ENCODE results near the gene HMGCLL1.

Gene HMGCLL1

GRCh38 chr6:55578537-55579363, at the start of gene HMGCLL1:
Gene HMGCLL1 (minus strand): TSS chr6:55579192. CDS start chr6:55579055, 137 bp downstream.
- no peak for DNase-seq (ENCODE audit: extremely low spot score)
- ChIA-PET CTCF (interaction anchor here (1.4 kb wide), 1 partner anchor 9 kb away, joined by 3 read pairs; no protein-coding TSS in a partner anchor), POLR2A (no interaction called here)
- no peak for TF ChIP-seq CTCF (IDR thresholded peaks at IDR 0.05; ENCODE audit: control extremely low read depth, extremely low read depth, low read depth, missing control alignments)

- ChIA-PET CTCF (no interaction called here), POLR2A (no interaction called here)
- DNase-seq (ENCODE audit: extremely low spot score): no peak
- no peak for TF ChIP-seq CTCF (IDR thresholded peaks at IDR 0.05; ENCODE audit: control extremely low read depth, extremely low read depth, low read depth, missing control alignments)
Observed at GRCh38 chr6:55621993-55622392, 43.0 kb upstream of the HMGCLL1 start.

GRCh38 chr6:55621244-55621643, 42.3 kb upstream of the HMGCLL1 start:
- ChIA-PET CTCF (no interaction called here), POLR2A (no interaction called here)
- DNase-seq (ENCODE audit: extremely low spot score): no peak
- no peak for TF ChIP-seq CTCF (IDR thresholded peaks at IDR 0.05; ENCODE audit: control extremely low read depth, extremely low read depth, low read depth, missing control alignments)

- DNase-seq (ENCODE audit: extremely low spot score): peak; percentile 15
- POLR2A ChIA-PET: no interaction called here
- CTCF ChIA-PET: interaction anchor here (0.6 to 4.2 kb wide), 15 partner anchors 8 to 338 kb away, joined by 3 to 26 read pairs (median 3); no protein-coding TSS in a partner anchor
- peak; percentile 46 for TF ChIP-seq CTCF (IDR thresholded peaks at IDR 0.05; ENCODE audit: control extremely low read depth, extremely low read depth, low read depth, missing control alignments)
Observed at GRCh38 chr6:55617272-55617671, 38.3 kb upstream of the HMGCLL1 start.

GRCh38 chr6:55604021-55604420, 25.0 kb upstream of the HMGCLL1 start:
- ChIA-PET POLR2A (no interaction called here), CTCF (interaction anchor here (1.8 kb wide), 1 partner anchor 13 kb away, joined by 5 read pairs; no protein-coding TSS in a partner anchor)
- no peak for TF ChIP-seq CTCF (IDR thresholded peaks at IDR 0.05; ENCODE audit: control extremely low read depth, extremely low read depth, low read depth, missing control alignments)
- DNase-seq (ENCODE audit: extremely low spot score): no peak

GRCh38 chr6:55601120-55601519, 22.1 kb upstream of the HMGCLL1 start:
- CTCF ChIA-PET: no interaction called here
- no peak for TF ChIP-seq CTCF (IDR thresholded peaks at IDR 0.05; ENCODE audit: control extremely low read depth, extremely low read depth, low read depth, missing control alignments)
- DNase-seq (ENCODE audit: extremely low spot score): no peak
- POLR2A ChIA-PET: no interaction called here

Measured in GM10248 (cell line).